HL-60/S4 treated with retinoic acid at 250 ng/mL for 4 days and 3 days (cell line): Measurements from ENCODE around the gene TET2.

ENCODE experiments used
- in situ Hi-C: fragments of 300-500 bp; cut with MboI; formaldehyde crosslinking; loops from 2 replicates; pipeline ENCODE4 v1.7.0; 2022; ENCODE audit warnings: low sequenced_read_pairs

Gene TET2

DNA sequence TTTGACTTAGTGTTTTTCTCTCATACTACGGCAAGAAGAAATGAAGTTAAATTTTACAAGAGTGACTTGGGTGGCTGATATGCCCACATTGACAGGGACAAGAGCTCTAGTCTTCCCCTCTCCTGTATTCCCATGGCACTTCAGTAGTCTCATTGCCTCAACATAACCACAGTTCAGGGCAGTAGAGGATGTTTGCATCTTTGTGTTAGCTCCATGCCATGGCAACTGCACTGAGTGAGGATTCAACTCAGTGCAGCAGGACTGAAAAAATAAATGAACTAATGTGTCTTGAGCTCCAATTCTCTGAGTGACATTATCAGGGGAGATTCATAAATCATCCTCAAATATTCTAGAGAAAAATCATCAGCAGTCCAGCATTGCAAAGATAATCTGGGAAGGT lies 78.8 kb downstream of the TET2 start:
- in situ Hi-C loops: no loop called here

DNA sequence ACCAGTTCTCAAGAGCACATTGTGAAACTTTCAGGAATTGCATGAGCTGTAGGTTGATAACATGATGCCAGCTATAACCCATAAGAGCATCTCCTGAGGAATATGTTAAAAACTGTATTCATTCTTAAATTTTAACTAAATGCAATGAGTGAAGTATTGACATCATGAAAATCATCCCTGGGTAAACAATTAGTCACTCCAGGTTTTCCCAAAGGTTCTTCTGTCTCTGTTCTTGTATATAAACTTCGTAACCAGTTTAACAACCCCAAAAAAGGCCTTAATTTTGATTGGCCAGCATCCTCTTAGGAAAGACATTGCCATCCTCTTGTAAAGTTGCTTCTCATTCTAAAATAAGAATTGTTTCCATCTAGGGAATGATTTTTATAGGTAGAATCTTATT lies 80.4 kb downstream of the TET2 start:
- in situ Hi-C loops: no loop called here

DNA sequence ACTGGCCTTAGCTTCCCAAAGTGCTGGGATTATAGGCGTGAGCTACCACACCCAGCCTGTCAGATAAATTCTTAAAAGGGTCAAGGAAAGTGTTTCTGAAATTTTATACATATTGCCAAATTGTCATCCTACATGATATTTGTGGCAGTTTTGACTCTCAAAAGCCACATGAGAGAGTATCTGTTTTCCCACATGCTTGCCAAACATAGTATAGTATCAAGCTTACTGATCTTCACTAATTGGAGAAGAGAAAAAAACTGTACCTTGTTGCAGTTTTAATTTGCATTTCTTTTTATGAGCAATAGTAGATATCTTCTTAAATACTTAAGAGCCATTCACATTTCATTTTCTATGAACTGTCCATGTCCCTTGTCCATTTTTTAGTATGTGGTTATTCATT lies 83.6 kb downstream of the TET2 start:
- in situ Hi-C loops: no loop called here

DNA sequence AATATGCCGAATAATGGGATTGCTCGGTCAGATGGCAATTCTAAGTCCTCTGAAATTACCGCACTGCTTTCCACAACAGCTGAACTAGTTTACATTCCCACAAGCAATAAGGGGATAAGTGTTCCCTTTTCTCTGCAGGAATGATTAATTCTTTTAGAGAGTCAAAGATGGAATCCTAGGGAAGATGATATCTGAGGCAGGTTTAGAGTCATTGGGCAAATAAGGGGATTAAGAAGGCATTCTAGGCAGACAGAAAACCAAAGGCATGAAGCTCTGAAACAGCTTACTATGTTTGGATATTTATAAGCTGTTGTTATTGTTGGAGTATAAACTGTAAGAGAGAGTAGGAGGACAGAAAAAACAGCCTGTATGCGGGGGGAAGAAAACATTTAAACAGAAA lies 85.7 kb downstream of the TET2 start:
- in situ Hi-C loops: no loop called here

DNA sequence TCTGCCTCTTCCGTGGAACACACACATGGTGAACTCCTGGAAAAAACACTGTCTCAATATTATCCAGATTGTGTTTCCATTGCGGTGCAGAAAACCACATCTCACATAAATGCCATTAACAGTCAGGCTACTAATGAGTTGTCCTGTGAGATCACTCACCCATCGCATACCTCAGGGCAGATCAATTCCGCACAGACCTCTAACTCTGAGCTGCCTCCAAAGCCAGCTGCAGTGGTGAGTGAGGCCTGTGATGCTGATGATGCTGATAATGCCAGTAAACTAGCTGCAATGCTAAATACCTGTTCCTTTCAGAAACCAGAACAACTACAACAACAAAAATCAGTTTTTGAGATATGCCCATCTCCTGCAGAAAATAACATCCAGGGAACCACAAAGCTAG lies 87.9 kb downstream of the TET2 start:
- in situ Hi-C loops: no loop called here

DNA sequence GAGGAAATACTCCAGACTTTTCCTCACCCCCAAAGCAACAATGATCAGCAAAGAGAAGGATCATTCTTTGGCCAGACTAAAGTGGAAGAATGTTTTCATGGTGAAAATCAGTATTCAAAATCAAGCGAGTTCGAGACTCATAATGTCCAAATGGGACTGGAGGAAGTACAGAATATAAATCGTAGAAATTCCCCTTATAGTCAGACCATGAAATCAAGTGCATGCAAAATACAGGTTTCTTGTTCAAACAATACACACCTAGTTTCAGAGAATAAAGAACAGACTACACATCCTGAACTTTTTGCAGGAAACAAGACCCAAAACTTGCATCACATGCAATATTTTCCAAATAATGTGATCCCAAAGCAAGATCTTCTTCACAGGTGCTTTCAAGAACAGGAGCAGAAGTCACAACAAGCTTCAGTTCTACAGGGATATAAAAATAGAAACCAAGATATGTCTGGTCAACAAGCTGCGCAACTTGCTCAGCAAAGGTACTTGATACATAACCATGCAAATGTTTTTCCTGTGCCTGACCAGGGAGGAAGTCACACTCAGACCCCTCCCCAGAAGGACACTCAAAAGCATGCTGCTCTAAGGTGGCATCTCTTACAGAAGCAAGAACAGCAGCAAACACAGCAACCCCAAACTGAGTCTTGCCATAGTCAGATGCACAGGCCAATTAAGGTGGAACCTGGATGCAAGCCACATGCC lies 89.7 kb downstream of the TET2 start:
- in situ Hi-C loops: no loop called here

DNA sequence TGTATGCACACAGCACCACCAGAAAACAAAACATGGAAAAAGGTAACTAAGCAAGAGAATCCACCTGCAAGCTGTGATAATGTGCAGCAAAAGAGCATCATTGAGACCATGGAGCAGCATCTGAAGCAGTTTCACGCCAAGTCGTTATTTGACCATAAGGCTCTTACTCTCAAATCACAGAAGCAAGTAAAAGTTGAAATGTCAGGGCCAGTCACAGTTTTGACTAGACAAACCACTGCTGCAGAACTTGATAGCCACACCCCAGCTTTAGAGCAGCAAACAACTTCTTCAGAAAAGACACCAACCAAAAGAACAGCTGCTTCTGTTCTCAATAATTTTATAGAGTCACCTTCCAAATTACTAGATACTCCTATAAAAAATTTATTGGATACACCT lies 90.2 kb downstream of the TET2 start:
- in situ Hi-C loops: no loop called here

DNA sequence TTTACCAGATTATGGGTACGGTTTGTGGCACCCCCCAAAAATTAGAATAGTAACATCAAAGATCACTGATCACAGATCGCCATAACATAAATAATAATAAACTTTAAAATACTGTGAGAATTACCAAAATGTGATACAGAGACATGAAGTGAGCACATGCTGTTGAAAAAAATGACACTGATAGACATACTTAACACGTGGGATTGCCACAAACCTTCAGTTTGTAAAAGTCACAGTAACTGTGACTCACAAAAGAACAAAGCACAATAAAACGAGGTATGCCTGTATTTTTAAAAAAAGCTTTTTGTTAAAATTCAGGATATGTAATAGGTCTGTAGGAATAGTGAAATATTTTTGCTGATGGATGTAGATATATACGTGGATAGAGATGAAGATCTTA lies 93.4 kb downstream of the TET2 start:
- in situ Hi-C loops: no loop called here

DNA sequence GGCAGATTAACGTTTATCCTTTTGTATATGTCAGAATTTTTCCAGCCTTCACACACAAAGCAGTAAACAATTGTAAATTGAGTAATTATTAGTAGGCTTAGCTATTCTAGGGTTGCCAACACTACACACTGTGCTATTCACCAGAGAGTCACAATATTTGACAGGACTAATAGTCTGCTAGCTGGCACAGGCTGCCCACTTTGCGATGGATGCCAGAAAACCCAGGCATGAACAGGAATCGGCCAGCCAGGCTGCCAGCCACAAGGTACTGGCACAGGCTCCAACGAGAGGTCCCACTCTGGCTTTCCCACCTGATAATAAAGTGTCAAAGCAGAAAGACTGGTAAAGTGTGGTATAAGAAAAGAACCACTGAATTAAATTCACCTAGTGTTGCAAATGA lies 94.8 kb downstream of the TET2 start:
- in situ Hi-C loops: no loop called here

DNA sequence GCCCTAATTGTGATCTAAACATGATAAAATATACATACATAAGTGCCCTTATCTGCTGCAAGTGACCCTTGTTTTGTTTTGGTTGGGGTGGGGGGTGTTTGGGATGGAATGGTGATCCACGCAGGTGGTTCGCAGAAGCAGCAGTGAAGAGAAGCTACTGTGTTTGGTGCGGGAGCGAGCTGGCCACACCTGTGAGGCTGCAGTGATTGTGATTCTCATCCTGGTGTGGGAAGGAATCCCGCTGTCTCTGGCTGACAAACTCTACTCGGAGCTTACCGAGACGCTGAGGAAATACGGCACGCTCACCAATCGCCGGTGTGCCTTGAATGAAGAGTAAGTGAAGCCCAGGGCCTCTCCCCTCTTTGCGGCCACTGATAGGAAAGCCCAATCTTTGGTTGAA lies 96.8 kb downstream of the TET2 start:
- in situ Hi-C loops: no loop called here

DNA sequence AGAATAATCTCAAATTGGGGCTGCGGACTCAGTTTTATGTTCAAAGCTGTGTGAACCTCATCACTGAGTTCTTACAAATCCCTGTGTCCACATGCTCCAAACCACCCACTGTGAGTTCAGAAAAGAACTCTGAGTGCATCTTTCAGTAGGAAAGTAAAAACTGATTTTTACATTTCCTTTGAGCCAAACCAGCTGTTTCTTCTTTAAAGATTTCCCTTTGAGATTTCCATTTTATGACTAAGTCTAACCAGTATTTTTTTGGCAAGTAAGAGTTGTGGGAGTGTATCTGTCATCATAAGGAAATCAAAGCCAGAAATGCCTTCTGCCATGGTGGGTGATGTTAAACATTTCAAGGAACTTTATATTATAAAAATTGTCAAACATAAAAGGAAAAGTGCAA lies 100.0 kb downstream of the TET2 start:
- in situ Hi-C loops: no loop called here

DNA sequence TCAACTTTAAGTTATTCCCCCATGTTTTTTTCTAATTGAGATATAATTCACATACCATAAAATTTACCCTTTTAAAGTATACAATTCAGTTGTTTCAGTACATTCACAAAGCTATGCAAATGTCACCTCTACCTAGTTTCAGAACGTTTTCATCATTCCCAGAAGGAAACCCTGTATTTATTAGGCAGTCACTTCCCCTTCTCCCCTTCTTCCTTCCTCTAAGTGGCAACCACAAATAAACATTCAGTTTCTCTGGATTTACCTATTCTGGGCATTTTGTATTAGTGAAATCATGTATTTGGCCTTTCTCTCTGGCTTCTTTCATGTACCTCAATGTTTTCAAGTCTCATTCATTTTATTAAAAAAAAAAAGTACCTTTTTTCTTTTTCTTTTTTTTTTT lies 101.9 kb downstream of the TET2 start:
- in situ Hi-C loops: no loop called here

DNA sequence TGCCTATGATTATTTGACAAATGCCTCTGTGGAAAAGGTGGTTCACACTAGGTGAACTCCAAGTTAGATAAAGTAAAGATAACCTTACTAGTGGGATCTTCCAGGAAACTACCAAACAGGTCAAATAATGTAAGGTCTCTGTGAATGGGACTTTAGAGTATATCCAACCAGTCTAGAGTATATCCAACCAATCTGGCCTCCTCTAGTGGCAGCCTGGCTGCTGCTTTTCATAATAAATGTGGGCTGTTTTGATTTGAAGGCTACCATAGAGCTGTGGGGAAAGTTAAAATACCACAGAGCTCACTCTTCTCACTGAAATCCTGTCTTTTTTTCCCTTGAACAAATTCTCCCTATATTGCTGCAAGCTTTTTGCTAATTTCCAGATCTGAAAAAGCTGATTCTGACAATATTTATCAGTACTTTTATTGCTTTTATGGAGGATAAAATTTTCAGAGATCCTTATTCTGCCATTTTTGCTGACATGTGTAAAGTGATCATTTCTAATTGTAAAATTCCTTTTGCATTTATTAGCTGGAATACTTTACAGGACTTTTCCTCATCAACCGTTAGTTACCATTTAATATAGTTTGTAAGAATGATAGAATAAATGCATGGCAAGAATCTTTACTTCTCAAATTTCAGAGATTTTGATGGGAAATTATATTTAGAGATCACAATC lies 111.3 kb downstream of the TET2 start:
- in situ Hi-C loops: no loop called here

DNA sequence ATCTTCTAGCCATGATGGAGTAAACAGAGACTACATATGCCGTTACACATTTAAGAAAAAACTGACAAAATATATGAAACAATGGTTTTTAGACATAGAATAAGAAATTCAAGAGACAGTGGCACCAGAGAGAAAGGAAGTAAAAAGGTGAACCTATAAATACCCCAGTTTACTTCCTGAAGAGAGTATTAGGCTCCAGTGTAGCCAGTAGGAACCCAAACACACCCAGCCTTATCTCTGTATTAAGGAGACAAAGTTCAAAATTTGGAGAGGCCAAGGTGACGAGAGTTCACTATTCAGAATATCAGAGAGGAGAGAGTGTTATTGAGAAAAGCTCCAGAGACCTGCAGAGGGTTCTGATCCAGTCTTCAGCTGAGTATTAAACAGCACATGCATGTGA lies 119.0 kb downstream of the TET2 start:
- in situ Hi-C loops: no loop called here

DNA sequence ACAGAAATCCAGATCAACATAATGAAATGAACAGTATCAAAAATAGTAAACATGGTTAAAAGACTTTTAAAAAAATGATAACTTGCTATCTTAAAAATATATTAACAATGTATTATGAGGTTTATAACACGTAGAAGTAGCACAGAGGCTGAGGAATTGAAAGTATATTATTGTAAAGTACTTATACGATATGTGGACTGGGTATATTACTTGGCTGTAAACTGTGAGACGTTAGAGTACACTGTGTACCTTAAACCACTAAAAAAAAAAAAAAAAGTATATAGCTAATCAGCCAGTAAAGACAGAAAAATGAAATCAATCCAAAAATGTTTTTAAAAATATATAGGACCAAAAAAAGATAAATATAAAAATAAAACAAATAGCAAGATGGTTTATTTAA lies 120.6 kb downstream of the TET2 start:
- in situ Hi-C loops: no loop called here

DNA sequence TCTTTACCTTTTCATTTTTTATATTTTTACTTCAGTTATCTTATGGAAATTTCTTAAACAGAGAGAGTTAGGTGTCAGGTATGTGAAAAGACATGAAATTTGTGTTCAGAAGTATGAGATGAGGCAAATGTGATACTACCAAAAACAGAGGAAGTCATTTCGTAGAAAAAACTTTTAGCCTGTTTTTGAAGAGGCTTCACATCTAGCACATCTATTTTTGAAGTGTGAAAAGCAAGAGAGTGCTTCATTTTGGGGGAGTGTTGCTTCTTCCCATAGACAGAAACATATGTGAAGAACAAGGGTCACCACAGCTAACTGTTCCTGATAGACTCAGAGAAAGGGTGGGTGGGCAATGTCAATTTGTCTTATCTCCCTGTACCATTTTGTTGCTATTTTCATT lies 125.3 kb downstream of the TET2 start:
- in situ Hi-C loops: no loop called here

DNA sequence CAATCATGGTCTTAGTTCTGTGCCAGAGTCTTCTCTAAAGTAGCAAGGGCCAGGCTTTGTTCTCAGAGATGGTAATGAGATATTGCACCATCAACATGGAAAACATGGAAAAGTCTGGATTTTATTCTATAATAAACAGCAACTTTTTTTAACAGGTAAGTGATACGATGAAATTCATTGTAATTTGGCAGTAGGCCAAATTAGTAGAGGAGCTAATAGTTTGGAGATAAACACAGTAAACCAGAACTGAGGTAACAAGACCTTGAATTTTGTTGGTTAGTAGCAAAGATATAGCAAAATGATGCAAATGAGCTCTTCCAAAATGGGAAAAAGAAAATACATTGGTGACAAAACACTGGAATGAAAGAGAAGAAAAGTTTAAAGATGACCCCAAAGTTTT lies 126.6 kb downstream of the TET2 start:
- in situ Hi-C loops: no loop called here

DNA sequence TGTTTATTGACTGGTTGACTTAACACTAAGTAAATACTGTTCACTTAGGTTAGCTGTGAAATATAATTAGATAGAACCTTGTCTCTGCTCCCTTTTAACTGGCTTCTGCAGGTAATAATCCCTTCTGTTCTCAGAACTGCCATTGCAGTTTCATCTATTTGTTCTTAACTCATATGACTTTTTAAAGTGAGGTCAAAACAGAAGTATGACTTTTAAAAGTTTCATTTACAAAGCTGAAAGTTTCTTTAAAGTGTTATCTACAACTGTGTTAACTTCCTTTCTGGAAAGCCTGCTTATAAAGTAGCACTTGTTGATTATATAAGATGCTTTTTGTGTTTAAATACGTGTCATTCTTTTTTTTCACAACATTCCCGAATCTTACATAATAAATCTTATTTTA lies 127.4 kb downstream of the TET2 start:
- in situ Hi-C loops: no loop called here

DNA sequence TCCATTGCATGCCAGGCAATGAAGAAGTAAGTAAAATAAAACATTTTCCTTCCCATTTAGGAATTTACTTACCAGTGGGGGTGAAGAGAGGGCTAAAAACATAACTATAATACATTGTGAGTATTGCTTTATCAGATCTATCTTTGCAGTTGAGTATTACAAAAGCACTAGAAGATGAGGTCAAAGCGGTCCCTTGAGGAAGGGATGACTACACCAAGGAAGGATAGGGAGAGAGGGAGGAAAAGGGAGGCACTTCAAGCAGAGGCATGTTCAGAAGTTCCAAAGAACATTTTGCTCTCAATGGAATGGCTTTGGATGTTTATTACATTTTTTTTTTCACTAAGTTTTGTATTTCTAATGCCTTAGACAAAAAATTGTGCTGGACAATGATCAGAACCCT lies 127.8 kb downstream of the TET2 start:
- in situ Hi-C loops: no loop called here

DNA sequence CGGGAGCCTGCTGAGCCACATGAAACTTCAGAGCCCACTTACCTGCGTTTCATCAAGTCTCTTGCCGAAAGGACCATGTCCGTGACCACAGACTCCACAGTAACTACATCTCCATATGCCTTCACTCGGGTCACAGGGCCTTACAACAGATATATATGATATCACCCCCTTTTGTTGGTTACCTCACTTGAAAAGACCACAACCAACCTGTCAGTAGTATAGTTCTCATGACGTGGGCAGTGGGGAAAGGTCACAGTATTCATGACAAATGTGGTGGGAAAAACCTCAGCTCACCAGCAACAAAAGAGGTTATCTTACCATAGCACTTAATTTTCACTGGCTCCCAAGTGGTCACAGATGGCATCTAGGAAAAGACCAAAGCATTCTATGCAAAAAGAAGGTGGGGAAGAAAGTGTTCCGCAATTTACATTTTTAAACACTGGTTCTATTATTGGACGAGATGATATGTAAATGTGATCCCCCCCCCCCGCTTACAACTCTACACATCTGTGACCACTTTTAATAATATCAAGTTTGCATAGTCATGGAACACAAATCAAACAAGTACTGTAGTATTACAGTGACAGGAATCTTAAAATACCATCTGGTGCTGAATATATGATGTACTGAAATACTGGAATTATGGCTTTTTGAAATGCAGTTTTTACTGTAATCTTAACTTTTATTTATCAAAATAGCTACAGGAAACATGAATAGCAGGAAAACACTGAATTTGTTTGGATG lies 129.9 kb downstream of the TET2 start:
- in situ Hi-C loops: no loop called here

DNA sequence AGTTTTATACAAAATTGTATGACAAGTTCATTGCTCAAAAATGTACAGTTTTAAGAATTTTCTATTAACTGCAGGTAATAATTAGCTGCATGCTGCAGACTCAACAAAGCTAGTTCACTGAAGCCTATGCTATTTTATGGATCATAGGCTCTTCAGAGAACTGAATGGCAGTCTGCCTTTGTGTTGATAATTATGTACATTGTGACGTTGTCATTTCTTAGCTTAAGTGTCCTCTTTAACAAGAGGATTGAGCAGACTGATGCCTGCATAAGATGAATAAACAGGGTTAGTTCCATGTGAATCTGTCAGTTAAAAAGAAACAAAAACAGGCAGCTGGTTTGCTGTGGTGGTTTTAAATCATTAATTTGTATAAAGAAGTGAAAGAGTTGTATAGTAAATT lies 131.0 kb downstream of the TET2 start:
- in situ Hi-C loops: no loop called here

DNA sequence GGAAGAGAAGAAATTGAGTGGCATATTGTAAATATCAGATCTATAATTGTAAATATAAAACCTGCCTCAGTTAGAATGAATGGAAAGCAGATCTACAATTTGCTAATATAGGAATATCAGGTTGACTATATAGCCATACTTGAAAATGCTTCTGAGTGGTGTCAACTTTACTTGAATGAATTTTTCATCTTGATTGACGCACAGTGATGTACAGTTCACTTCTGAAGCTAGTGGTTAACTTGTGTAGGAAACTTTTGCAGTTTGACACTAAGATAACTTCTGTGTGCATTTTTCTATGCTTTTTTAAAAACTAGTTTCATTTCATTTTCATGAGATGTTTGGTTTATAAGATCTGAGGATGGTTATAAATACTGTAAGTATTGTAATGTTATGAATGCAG lies 132.6 kb downstream of the TET2 start:
- in situ Hi-C loops: no loop called here
